GM21619 (cell line): ENCODE measurements around the gene PCF11.
A peak's percentile ranks its signal among the peaks of the same experiment; 100 is the strongest.

ENCODE experiments used
- ATAC-seq: cut with Tn5 transposase; IDR thresholded peaks from one replicate; pipeline ENCODE4 v1.9.1; 2021; ENCODE audit not compliant: unreplicated experiment

The PCF11 gene

DNA sequence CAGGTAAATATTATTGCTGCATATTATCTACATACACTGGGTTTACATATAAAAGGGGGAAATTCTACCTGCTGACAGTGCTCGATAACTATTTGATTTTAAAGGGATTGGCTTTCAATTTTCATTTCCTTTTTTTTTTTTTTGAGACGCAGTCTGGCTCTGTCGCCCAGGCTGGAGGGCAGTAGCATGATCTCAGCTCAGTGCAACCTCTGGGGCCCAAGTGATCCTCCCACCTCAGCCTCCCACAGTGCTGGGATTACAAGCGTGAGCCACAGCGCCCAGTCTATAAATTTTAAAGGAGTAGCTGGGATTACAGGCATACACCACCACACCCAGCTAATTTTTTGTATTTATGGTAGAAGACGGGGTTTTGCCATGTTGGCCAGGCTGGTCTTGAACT lies 3.2 kb upstream of the PCF11 start:
- ATAC-seq = no peak

DNA sequence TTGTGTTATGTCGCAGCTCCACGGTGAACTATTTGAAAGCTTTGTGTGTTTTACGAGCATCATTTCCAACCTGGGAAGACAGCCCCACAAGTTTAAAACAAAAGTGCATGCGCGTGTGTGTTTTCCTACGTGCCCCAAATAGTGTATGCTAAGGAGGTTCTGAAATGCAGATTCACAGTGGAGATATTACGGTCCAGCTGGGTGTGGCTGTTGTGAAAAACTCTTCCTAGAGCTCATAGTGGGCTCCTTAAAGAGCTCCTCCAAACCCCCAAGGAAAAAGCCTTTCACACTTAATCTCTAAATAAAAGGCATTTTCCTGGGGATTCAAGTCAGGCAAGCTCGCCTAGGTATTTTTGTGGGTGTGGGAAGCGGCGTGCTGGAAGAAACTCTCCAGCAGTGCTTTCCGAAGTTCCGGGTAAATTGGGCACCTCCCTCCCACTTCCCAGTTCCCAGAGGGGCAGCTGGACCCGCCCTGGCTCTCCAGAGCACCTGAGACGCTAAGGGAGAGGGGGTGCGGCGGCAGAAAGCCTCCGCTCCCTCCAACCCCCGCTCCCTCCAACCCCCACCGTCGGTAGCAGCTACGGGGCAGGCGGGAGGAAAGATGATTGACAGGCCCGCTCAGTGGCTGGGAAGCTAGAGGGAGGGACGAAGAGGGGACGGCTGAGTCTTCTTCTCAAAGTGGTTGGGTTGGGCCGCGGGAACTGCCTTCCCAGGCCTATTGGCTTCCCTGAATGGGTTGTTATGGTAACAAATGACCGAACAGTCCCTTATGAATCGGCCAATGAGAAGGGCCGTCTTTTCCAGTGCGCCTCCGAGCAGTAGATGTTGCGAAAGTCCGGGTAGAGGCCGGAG lies 561 bp upstream of the PCF11 start:
- peak; percentile 93 for ATAC-seq

DNA sequence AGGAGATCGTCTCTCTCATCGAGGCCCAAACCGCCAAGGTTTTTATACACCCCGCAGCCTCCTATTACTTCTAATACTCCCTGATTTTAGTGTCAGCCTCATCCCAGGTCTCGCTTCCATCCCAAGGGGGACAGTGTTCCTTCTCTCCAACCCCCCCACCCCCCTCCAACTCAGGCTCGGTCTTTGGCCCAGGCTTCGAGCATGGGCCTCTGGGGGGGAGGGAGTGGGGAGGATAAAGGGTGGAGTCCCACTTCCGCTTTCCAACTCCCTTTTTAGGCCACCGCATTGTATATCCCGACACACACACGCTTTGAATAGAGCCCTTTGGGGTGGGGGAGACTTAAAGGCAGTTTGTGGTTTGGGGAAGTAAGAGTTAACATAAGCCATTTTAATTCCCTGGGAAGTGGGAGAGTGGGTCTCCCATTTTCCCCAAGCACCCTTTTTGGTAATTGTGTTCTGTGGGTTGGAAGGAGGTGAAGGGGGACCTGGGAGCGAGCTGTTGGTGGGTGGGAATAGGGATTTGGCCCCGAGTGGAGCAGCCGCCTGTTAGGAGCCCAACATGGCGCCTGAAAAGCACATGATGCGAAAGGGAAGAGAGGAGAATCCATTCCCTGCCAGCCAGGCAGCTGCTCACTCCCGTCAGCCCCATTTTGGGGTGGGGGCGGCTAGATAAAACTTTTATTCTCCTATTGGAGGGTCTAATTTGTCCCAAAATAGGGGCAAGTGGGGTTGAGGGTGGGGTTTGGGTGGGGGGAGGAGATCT lies 844 bp downstream of the PCF11 start:
- ATAC-seq = no peak

GRCh38 chr11:83158357-83158786 lies 1.4 kb downstream of the PCF11 start:
- ATAC-seq = no peak

DNA sequence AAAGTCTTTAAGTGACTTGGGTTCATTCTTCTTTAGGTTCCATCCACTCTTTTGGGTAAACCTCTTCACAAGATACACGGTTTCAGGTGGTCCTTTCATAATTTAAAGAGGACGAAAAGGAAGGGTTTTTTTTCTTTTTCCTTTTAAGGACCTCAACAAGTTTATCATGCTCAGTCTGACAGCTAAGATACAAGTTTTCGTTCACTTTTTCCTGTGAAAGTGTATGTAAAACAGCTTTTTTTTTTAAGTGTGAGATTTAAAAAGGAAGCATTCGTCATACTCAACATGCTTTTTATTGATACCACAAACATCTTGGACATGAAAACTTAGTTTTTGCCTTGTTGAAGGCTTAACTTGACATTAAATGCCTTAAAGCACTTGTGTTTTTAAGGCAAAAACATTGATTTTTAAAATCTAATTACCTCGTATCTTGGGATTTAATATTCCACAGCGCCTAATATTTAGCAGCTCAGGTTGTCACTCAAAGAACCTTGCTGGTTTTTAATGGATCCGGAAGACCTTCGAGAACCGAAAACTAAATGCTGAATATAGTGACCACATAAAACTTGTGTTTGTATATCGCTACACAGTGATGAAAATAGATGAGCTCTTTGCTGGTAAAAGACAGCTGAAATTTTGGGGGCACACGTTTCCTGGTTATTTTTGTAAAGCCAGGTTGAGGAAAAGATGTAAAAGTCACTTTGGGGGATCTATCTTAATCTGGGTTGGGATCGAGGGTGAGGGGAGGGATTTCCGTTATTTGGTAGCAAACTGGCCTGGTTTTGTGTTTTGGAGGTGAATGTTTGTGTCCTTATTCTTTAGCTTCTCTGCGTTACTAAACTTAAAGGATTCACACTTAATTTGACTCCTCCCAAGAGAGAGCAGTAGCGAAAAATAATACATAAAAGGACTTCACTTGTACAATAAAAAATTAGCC lies 2.3 kb downstream of the PCF11 start:
- no peak for ATAC-seq

GRCh38 chr11:83159902-83160865 lies 3.3 kb downstream of the PCF11 start:
- ATAC-seq = no peak

- no peak for ATAC-seq
Observed at GRCh38 chr11:83161610-83162199, 4.8 kb downstream of the PCF11 start.

GRCh38 chr11:83162377-83162776 lies 5.4 kb downstream of the PCF11 start:
- ATAC-seq = peak; percentile 54

DNA sequence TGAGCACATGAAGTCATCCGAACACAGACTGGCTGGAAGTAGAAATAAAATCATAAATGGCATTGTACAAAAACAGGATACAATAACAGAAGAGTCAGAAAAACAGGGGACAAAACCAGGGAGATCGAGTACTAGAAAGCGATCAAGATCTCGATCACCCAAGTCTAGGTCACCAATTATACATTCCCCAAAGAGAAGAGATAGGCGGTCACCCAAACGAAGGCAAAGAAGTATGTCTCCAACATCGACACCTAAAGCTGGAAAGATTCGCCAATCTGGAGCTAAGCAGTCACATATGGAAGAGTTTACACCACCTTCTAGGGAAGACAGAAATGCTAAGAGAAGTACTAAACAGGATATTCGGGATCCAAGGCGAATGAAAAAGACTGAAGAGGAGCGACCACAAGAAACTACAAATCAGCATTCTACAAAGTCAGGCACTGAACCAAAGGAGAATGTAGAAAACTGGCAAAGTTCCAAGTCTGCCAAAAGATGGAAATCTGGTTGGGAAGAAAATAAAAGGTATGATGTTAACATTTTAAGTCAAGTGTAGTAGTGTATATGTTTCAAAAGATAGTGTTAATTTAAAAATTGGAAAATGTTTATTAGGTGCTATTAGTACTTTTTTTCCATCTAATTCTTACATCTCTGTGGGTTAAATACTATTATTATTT lies 9.4 kb downstream of the PCF11 start:
- no peak for ATAC-seq

DNA sequence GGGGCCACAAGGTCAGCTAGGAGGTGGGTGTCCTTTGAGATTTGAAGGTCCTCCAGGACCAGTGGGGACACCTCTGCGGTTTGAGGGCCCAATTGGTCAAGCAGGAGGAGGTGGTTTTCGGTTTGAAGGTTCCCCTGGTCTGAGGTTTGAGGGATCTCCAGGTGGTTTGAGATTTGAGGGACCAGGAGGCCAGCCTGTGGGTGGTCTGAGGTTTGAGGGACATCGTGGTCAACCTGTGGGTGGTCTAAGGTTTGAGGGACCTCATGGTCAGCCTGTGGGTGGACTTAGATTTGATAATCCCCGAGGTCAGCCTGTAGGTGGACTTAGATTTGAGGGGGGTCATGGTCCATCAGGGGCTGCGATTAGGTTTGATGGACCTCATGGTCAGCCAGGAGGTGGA lies 11.8 kb downstream of the PCF11 start:
- ATAC-seq = no peak

DNA sequence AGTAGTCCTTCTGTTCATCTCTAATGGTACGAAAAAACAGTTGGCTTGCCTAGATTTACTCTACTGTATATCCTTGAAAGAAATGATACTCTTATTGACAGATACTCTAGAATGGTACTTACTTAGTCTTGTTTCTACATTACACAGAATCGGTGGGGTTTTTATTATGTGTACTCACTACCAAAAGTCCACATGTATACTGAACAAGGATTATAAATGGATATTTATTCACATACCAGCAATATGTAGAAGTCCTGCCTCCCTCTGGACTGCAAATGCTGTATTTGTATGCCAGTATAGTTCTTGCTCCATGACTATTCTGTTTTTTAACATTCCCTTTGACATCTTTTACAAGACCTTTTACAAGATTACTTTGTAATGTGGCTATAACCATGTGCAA lies 13.9 kb downstream of the PCF11 start:
- no peak for ATAC-seq

DNA sequence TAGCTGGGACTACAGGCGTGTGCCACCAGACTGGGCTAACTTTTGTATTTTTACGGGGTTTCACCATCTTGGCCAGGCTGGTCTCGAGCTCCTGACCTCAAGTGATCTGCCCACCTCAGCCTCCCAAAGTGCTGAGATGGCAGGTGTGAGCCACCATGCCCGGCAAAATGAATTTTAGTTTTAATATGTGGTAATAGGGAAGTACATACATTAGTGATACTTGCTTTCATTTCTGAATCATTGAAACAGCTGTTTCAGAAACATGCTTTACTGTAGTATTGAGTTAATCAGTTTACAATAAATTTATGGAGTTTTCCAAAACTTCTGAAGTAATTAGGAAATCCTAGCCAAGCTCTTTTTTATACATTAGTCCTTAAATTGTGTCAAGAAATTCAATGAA lies 15.6 kb downstream of the PCF11 start:
- no peak for ATAC-seq

DNA sequence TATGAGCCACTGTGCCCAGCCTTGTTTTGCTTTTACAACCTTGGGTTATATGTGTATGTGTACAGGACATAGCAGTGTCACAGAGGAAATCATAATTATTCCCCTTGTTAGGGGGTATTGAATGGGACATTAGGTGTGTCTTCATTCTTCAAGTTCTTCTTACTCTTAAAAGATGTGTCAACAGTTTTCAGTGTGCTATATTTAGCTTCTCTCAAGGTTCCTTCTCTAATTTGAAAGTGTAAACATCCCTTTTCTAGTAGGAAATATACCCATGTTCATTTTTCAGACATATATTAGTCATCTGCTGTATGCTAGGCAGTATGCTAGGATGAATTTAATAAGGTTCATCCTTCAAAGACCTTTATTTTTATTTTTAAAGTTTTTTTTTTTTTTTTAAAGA lies 17.1 kb downstream of the PCF11 start:
- no peak for ATAC-seq

DNA sequence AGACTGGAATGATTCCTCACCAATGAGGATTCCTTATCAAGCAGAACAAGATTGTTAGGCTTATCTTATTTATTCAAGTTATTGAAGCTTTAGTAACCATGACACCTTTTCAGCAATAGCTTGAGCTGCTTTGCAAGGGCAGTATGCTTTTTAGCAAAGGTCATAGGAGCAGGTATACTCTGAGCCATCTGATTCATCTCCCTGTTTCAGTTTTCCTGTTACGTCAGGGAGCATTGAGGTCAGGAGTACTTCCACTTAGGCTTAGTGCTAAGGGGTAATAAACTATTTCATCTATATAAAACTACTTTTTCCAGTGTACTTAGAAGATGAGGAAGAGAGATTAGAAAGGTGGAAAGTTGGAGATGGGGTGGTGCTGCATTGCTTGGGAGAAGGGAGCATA lies 18.9 kb downstream of the PCF11 start:
- ATAC-seq = no peak

DNA sequence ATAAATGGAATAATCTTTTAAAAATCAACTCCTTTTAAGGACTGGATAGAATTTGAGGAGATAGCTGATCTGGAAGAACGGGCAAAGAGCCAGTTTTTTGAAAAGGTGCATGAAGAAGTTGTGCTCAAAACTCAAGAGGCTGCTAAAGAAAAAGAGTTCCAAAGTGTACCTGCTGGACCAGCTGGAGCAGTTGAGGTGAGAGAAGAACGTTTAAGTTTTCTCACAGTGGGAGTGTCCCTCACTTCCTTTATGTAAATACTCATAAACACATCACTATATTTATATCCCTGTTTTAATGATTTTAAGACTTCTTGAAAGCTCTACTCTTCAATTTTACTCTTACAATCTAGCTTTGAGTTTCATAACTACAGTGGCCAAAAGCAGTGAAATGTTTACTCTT lies 24.9 kb downstream of the PCF11 start:
- no peak for ATAC-seq

GRCh38 chr11:83185767-83186166 lies 28.8 kb downstream of the PCF11 start:
- ATAC-seq = no peak

DNA sequence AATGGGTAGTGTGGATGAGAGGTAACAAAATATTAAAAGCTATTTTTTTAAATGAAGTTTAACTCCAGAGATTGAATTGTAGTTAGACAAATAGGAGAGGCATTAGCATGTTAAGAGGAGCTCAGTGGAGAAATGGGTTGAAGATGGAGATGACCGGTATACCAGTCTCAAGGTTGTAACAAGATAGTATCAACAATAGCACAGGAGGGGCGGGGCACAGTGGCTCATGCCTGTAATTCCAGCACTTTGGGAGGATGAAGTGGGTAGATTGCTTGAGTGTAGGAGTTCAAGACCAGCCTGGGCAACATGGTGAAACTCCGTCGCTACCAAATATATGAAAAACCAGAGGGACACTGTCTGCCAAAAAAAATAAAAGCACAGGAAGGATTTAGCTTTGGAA lies 30.5 kb downstream of the PCF11 start:
- ATAC-seq = no peak

GRCh38 chr11:83191491-83191890 lies 34.6 kb downstream of the PCF11 start:
- no peak for ATAC-seq

GRCh38 chr11:83191986-83192385 lies 35.1 kb downstream of the PCF11 start:
- ATAC-seq = no peak
